Peyer's patch (tissue), 4 donors: Measurements from ENCODE around the gene HS3ST5.

Source experiments
- POLR2A ChIP-seq, 2 donors: fragments of 450-650 bp; IDR thresholded peaks; one replicate each; pipeline ENCODE4 v1.5.1; 2017; ENCODE audit warnings: antibody characterized with exemption in 2 of 2, mild to moderate bottlenecking in 2 of 2, moderate library complexity in 2 of 2
- TF ChIP-seq, protein P1 (sequence below), 6 experiments: fragments of 450-650 bp in 4 of 6; fragments of 200-600 bp in 2 of 6; sonication (generic) in 1 of 6; IDR thresholded peaks; one replicate each; pipeline ENCODE4 v1.5.1; 2017 to 2019; ENCODE audit warnings: antibody characterized with exemption in 6 of 6, mild to moderate bottlenecking in 3 of 6, moderate library complexity in 1 of 6

DNA sequence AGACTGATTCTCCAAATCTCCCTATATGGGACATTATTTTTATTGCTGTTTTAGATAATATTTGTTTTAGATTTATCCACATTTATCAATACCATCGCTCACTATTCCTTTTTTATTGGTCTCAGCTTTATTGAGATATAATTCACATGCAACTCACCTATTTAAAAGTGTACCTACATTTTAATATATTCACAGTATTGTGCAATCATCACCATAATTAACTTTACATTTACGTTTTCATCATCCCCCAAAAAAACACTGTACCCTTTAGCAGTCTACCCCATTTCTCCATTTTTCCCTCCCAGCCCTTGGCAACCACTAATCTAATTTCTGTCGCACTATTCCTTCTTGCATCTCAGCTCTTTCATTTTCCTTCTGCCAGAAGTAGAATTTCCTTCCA lies 261.1 kb downstream of the HS3ST5 start:
- TF ChIP-seq, protein P1, sequence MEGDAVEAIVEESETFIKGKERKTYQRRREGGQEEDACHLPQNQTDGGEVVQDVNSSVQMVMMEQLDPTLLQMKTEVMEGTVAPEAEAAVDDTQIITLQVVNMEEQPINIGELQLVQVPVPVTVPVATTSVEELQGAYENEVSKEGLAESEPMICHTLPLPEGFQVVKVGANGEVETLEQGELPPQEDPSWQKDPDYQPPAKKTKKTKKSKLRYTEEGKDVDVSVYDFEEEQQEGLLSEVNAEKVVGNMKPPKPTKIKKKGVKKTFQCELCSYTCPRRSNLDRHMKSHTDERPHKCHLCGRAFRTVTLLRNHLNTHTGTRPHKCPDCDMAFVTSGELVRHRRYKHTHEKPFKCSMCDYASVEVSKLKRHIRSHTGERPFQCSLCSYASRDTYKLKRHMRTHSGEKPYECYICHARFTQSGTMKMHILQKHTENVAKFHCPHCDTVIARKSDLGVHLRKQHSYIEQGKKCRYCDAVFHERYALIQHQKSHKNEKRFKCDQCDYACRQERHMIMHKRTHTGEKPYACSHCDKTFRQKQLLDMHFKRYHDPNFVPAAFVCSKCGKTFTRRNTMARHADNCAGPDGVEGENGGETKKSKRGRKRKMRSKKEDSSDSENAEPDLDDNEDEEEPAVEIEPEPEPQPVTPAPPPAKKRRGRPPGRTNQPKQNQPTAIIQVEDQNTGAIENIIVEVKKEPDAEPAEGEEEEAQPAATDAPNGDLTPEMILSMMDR (IDR thresholded peaks at IDR 0.05), result no peak
- TF ChIP-seq POLR2A (IDR thresholded peaks at IDR 0.05), result no peak
